Fibroblast of skin of abdomen (primary cell): ENCODE measurements around the gene TNK1.
A peak's percentile ranks its signal among the peaks of the same experiment; 100 is the strongest.

Experiments
- DNase-seq: peaks from one replicate; pipeline ENCODE4 v3.0.0-alpha.2; 2013

The TNK1 gene

GRCh38 chr17:7392696-7393612 lies 12.1 kb downstream of the TNK1 start:
- no peak for DNase-seq

GRCh38 chr17:7393613-7394451 lies 12.9 kb downstream of the TNK1 start:
- DNase-seq, result peak; percentile 17

DNA sequence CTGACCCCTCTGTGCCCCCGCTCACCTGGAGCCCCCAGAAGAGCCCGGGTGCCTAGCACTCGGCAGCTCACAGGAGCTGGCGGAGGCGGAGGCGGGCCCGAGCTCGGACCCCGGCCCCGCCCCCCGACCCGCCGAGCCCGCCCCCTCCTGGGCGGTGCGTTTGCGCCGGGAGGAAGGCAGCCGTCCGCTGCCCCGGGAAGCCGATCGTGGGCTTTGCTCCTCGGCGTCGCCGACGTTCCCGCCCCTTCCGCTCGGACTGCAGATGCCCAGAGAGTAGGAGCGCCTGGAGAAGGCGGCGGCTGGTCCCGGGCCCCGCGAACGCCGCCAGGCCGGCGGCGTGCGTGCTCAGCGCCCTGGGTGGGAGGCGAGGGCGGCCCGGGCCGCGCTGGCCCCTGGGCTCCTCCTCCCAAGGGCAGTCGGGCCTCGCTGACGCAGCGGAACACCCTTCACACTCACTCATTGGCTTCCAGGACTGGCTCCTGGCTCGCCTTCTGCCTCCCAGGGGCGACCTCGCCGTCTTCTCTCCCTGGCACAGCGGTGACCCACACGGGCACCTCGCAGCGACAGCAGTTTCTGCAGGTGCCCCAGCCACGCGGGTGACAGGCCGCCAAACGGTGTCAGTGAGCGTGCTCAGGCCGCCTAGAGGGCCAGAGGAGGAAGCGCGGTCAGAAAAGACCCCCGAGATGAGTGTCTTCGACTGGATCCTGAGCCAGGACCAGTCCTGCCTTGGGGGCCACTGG lies 13.7 kb downstream of the TNK1 start, which contains the start of gene PLSCR3:
PLSCR3 (minus strand) TSS at position 74 of the 740 bp plus-strand sequence. CDS start 415 bp downstream, outside the sequence.
- DNase-seq, result peak; percentile 84

DNA sequence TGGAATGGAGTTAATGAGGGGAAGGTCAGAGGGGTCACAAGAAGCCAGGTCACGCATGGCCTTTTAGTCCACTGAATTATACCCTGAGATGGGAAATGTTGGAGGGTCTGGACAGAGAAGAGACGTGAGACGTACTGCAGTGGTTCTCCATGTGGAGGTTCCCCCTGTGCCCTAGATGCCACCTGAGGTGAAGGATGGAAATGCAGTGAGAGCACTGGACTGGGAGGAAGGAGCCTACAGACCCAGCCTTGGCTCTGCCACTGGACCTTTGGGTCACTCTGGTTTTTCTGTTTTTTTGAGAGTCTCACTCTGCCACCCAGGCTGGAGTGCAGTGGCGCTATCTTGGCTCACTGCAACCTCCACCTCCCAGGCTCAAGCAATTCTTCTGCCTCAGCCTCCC lies 15.3 kb downstream of the TNK1 start:
- no peak for DNase-seq

GRCh38 chr17:7398612-7399011 lies 17.7 kb downstream of the TNK1 start:
- no peak for DNase-seq

GRCh38 chr17:7403043-7403726 lies 22.3 kb downstream of the TNK1 start:
- DNase-seq, result peak; percentile 12

- DNase-seq, result no peak
Measured at GRCh38 chr17:7403727-7403976, 22.8 kb downstream of the TNK1 start.

DNA sequence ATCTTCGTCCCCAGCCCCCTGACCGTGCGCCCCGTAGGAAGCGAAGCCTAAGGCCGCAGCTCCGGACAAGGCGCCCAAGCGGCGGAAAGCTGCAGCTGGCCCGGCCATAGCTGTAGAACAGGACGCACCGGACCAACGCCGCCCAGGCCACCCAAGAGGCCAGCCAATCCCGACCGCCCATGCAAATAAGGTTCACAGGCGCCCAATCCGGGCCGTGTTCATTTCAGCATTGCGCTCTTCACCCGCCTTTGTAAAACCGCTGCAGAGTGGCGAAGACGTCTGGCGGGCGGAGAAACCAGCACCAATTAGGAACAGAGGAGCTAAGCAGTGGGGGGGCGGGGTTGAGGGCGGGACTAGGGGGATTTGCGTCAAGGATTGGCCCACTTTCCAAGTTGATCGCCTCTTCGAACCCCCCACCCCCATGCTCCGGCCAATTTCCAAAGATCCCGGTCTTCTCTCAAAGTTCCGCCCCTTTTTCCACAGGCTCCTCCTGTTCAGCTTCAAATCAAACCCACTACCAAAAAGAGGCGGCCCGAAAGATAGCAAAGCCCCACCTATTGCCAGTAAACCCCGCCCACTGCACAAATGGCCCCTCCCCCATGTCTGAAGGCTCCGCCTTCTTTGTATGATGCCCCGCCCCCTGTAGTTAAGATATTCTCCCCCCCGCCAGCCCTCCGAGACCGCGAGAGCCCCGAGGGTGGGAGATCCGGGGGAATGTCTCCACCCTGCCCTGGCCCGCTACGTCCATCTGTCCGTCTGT lies 23.3 kb downstream of the TNK1 start, which contains the start of gene TMEM256:
TMEM256 (minus strand) TSS at position 121 of the 760 bp plus-strand sequence; CDS start at position 108, 13 bp downstream.
- DNase-seq, result peak; percentile 100

DNA sequence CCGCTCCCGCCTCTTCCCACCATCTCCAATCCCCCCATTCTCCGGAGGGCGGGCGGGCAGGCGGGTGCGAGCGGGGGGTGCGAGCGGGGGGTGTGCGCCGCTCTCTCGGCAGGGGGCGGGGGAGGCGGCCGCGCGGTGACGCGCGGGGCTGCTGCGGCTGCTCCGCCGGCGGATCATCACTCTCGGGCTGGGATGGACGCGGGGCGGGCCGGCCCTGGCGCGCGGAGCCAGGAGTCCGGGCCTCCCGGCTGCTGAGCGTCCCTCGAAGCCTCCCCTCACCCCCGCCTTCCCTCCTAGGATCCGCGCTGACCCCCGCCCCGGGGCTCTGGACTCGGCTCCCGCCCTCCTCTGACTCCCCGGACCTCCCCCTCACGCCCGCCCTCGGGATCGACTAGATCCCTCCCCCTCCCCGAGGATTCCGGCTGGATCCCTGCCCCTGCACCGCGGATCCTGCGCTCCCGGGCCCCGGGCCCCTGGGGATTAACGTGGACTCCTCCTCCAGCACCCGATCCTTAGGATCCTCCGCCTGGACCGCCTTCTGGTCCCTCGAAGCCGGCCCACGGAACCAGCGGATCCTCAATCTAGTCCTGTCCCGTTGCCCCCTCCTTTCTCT lies 24.0 kb downstream of the TNK1 start:
- peak; percentile 24 for DNase-seq

- DNase-seq, result peak; percentile 15
Measured at GRCh38 chr17:7405350-7406234, 24.7 kb downstream of the TNK1 start.

DNA sequence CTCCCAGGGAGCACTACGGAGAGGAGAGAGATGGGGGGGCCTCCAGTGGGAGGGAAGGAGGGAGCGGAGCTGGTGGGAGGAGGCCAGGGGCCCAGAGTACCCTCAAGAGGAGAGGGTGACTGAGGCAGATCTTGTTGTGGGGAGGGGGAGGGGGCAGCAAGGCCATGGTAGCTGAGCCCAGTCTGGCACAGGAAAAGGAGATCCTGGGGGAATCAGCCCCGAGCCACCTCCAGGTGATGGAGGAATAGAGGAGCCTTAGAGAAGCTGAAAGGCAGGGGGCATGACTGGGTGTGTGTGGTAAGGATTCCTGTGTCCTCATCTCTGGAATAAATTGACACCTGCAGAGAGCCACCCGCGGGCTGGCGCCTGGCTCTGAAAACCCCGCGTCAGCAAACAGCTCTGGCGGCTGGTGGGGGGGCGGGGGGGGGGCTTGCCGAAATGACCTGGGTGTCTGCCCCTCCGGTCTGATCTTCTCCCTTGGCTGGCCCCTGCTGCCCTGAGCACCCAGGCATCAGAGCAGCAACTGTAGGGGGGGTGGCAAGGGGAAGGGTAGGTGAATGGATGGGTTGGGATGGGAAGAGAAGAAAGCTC lies 25.4 kb downstream of the TNK1 start:
- no peak for DNase-seq

DNA sequence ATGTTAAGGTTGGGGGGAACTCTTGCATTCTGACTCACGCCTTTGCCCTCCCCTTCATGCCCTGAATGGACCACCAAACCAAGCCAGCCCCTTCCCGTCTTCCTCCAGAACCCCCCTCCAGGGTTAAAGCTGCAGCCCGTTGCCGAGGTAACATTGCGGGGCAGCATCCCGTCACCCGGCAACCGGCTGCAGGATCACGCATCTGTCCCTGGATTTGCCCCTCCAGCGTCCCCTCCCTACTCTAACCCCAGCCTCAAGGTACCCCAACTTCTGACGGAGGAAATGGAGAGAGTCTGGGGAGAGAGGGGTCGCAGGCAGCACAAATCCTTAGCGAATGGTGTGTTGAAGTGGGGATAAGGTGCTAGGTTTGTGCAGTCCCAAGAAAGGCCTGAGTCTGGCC lies 26.2 kb downstream of the TNK1 start:
- DNase-seq, result no peak

GRCh38 chr17:7407485-7408251 lies 26.8 kb downstream of the TNK1 start, which contains the start of gene NLGN2:
NLGN2 (plus strand) TSS chr17:7407845; CDS start chr17:7408256, 411 bp downstream.
- DNase-seq, result no peak

GRCh38 chr17:7408252-7408727 lies 27.4 kb downstream of the TNK1 start:
- DNase-seq, result no peak

DNA sequence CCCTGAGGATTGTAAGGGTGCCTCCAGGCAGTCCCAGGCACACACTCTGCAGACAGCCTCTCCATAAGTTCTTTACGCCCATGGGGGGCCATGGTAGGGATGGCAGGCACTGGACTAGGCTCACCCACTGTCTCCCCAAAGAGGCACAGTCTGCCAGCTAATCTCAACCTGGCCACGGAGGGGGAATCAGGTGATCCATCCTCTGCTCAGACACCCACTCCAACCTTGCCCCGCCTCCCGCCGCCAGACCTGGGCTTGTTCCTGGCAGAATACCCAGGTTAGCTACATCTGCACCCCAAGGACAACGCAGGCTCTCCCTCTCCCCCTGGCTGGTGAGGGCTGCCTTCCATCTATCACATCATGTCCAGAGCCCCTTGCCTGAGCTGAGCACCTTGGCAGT lies 28.0 kb downstream of the TNK1 start:
- no peak for DNase-seq

DNA sequence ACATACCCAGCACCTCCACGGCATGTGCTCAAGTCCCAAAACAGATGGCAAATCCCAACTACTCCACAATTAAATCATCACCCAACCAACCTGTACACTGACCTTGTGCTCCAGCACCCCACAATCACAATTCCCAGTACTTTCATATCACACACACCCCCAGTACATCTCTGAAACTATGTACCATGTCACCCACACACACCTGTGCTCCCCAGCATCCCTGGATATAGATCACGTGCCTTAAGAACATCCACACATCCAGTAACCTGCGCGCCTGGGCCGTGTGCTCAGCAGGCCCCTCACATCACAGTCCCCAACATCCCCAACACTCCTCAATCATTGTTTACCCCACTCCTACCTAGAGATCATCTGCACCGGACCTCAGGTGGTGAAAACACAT lies 28.8 kb downstream of the TNK1 start:
- DNase-seq, result no peak

- no peak for DNase-seq
Measured at GRCh38 chr17:7410634-7411426, 29.9 kb downstream of the TNK1 start.

- DNase-seq, result no peak
Measured at GRCh38 chr17:7411427-7411750, 30.5 kb downstream of the TNK1 start.
